ENCODE data around the gene VSIG8.

Gene VSIG8

GRCh38 chr1:159835862-159836525, 26.5 kb downstream of the VSIG8 start:
- H2AK5ac ChIP-seq (ENCODE audit: low read length, severe bottlenecking), result no peak overlapping the region
- no peak overlapping the region for H2BK15ac ChIP-seq (ENCODE audit: low read depth, poor library complexity, severe bottlenecking)
- H3K4me2 ChIP-seq (ENCODE audit: low read length, poor library complexity, severe bottlenecking), result no peak overlapping the region
- peaks cover 0 to 3% of the 10 kb centered on the region in 2 experiments for H3K36me3 ChIP-seq (ENCODE audit: control insufficient read depth in 1 of 2, insufficient read depth in 2 of 2, low read depth in 1 of 2, low read length in 2 of 2)
- DNase-seq, result no peak
- H3K4me1 ChIP-seq (ENCODE audit: control insufficient read depth, insufficient read depth, low read depth, low read length), result peaks cover 21% of the 10 kb centered on the region
- no peaks in the 10 kb centered on the region for H3K9me3 ChIP-seq (ENCODE audit: control insufficient read depth, low read length)
- no peak overlapping the region for H3K4ac ChIP-seq (ENCODE audit: low read depth in 1 of 2, low read length in 2 of 2)
- H2BK12ac ChIP-seq (ENCODE audit: low read length in 2 of 2), result no peak overlapping the region
- H3K14ac ChIP-seq (ENCODE audit: low read length in 2 of 2), result no peak overlapping the region
- H2AFZ ChIP-seq (ENCODE audit: low read depth, low read length), result no peak overlapping the region
- 78% methylated on average over 7 of the region's 8 CpGs for WGBS
- H3K23ac ChIP-seq (ENCODE audit: low read length in 2 of 2), result no peak overlapping the region
- H4K8ac ChIP-seq (ENCODE audit: low read length), result no peak overlapping the region
- H3K18ac ChIP-seq (ENCODE audit: low read depth in 1 of 2, low read length in 2 of 2), result no peak overlapping the region
- no peak overlapping the region for H4K91ac ChIP-seq (ENCODE audit: low read length)
- H3K4me3 ChIP-seq (ENCODE audit: insufficient read depth in 1 of 2, low read depth in 1 of 2, low read length in 2 of 2), result no peak overlapping the region
- H2BK120ac ChIP-seq (ENCODE audit: low read depth, low read length), result no peak overlapping the region
- H3K79me1 ChIP-seq (replicated peaks; ENCODE audit: low read length, poor library complexity, severe bottlenecking), result no peaks in the 10 kb centered on the region
- H2BK5ac ChIP-seq (ENCODE audit: low read depth, low read length, poor library complexity, severe bottlenecking), result no peak overlapping the region
- H3K27ac ChIP-seq (ENCODE audit: low read length, poor library complexity, severe bottlenecking), result no peak overlapping the region
- H3K27me3 ChIP-seq (ENCODE audit: control insufficient read depth in 1 of 2, insufficient read depth in 1 of 2, low read length in 2 of 2), result no peaks in the 10 kb centered on the region
- H3K9ac ChIP-seq (ENCODE audit: low read length), result no peak overlapping the region

- Histone ChIP-seq H3K4me2 (ENCODE audit: low read length, poor library complexity, severe bottlenecking) (no peak overlapping the region), H3K23ac (ENCODE audit: low read length in 2 of 2) (no peak overlapping the region), H3K27ac (ENCODE audit: low read length, poor library complexity, severe bottlenecking) (no peak overlapping the region), H3K9me3 (ENCODE audit: control insufficient read depth, low read length) (no peaks in the 10 kb centered on the region), H3K18ac (ENCODE audit: low read depth in 1 of 2, low read length in 2 of 2) (no peak overlapping the region), H2AFZ (ENCODE audit: low read depth, low read length) (no peak overlapping the region), H4K8ac (ENCODE audit: low read length) (no peak overlapping the region), H2AK5ac (ENCODE audit: low read length, severe bottlenecking) (no peak overlapping the region), H2BK12ac (ENCODE audit: low read length in 2 of 2) (no peak overlapping the region), H2BK5ac (ENCODE audit: low read depth, low read length, poor library complexity, severe bottlenecking) (no peak overlapping the region), H2BK120ac (ENCODE audit: low read depth, low read length) (no peak overlapping the region), H3K79me1 (replicated peaks; ENCODE audit: low read length, poor library complexity, severe bottlenecking) (no peaks in the 10 kb centered on the region), H3K4ac (ENCODE audit: low read depth in 1 of 2, low read length in 2 of 2) (no peak overlapping the region), H3K14ac (ENCODE audit: low read length in 2 of 2) (no peak overlapping the region), H3K4me3 (ENCODE audit: insufficient read depth in 1 of 2, low read depth in 1 of 2, low read length in 2 of 2) (no peak overlapping the region), H3K9ac (ENCODE audit: low read length) (no peak overlapping the region), H3K4me1 (ENCODE audit: control insufficient read depth, insufficient read depth, low read depth, low read length) (peaks cover 16% of the 10 kb centered on the region), H4K91ac (ENCODE audit: low read length) (no peak overlapping the region), H2BK15ac (ENCODE audit: low read depth, poor library complexity, severe bottlenecking) (no peak overlapping the region), H3K27me3 (ENCODE audit: control insufficient read depth in 1 of 2, insufficient read depth in 1 of 2, low read length in 2 of 2) (no peaks in the 10 kb centered on the region), H3K36me3 (ENCODE audit: control insufficient read depth in 1 of 2, insufficient read depth in 2 of 2, low read depth in 1 of 2, low read length in 2 of 2) (peaks cover 0 to 3% of the 10 kb centered on the region in 2 experiments)
- no peak for DNase-seq
- WGBS, result 64% methylated on average over 3 of the region's 3 CpGs
Measured at GRCh38 chr1:159835356-159835755, 27.1 kb downstream of the VSIG8 start.

GRCh38 chr1:159832309-159832708, 30.1 kb downstream of the VSIG8 start:
- Histone ChIP-seq H3K14ac (ENCODE audit: low read length in 2 of 2) (no peak overlapping the region), H3K4ac (ENCODE audit: low read depth in 1 of 2, low read length in 2 of 2) (no peak overlapping the region), H3K23ac (ENCODE audit: low read length in 2 of 2) (no peak overlapping the region), H4K8ac (ENCODE audit: low read length) (no peak overlapping the region), H3K9ac (ENCODE audit: low read length) (no peak overlapping the region), H3K4me2 (ENCODE audit: low read length, poor library complexity, severe bottlenecking) (no peak overlapping the region), H3K18ac (ENCODE audit: low read depth in 1 of 2, low read length in 2 of 2) (no peak overlapping the region), H3K27ac (ENCODE audit: low read length, poor library complexity, severe bottlenecking) (no peak overlapping the region), H2BK120ac (ENCODE audit: low read depth, low read length) (no peak overlapping the region), H4K91ac (ENCODE audit: low read length) (no peak overlapping the region), H3K27me3 (ENCODE audit: control insufficient read depth in 1 of 2, insufficient read depth in 1 of 2, low read length in 2 of 2) (no peaks in the 10 kb centered on the region), H3K4me3 (ENCODE audit: insufficient read depth in 1 of 2, low read depth in 1 of 2, low read length in 2 of 2) (no peak overlapping the region), H2BK12ac (ENCODE audit: low read length in 2 of 2) (no peak overlapping the region), H3K79me1 (replicated peaks; ENCODE audit: low read length, poor library complexity, severe bottlenecking) (no peaks in the 10 kb centered on the region), H2AK5ac (ENCODE audit: low read length, severe bottlenecking) (no peak overlapping the region), H2BK15ac (ENCODE audit: low read depth, poor library complexity, severe bottlenecking) (no peak overlapping the region), H3K4me1 (ENCODE audit: control insufficient read depth, insufficient read depth, low read depth, low read length) (peaks cover 20% of the 10 kb centered on the region), H2BK5ac (ENCODE audit: low read depth, low read length, poor library complexity, severe bottlenecking) (no peak overlapping the region), H3K36me3 (ENCODE audit: control insufficient read depth in 1 of 2, insufficient read depth in 2 of 2, low read depth in 1 of 2, low read length in 2 of 2) (peaks cover 0 to 3% of the 10 kb centered on the region in 2 experiments), H2AFZ (ENCODE audit: low read depth, low read length) (no peak overlapping the region), H3K9me3 (ENCODE audit: control insufficient read depth, low read length) (no peaks in the 10 kb centered on the region)
- no peak for DNase-seq
- WGBS, result 82% methylated on average over 2 of the region's 2 CpGs

- no peak overlapping the region for H2AK5ac ChIP-seq (ENCODE audit: low read length, severe bottlenecking)
Measured at GRCh38 chr1:159831412-159832141, 30.9 kb downstream of the VSIG8 start.

More at GRCh38 chr1:159831412-159832141, 30.9 kb downstream of the VSIG8 start:
- no peak overlapping the region for H2BK12ac ChIP-seq (ENCODE audit: low read length in 2 of 2)
- no peak overlapping the region for H4K91ac ChIP-seq (ENCODE audit: low read length)
- no peak overlapping the region for H3K23ac ChIP-seq (ENCODE audit: low read length in 2 of 2)
- H2BK5ac ChIP-seq (ENCODE audit: low read depth, low read length, poor library complexity, severe bottlenecking), result no peak overlapping the region
- no peak overlapping the region for H3K27ac ChIP-seq (ENCODE audit: low read length, poor library complexity, severe bottlenecking)
- H3K9me3 ChIP-seq (ENCODE audit: control insufficient read depth, low read length), result no peaks in the 10 kb centered on the region
- H2AFZ ChIP-seq (ENCODE audit: low read depth, low read length), result no peak overlapping the region
- H3K18ac ChIP-seq (ENCODE audit: low read depth in 1 of 2, low read length in 2 of 2), result no peak overlapping the region
- no peak overlapping the region for H3K14ac ChIP-seq (ENCODE audit: low read length in 2 of 2)
- H3K4me1 ChIP-seq (ENCODE audit: control insufficient read depth, insufficient read depth, low read depth, low read length), result peaks cover 21% of the 10 kb centered on the region
- no peak overlapping the region for H4K8ac ChIP-seq (ENCODE audit: low read length)
- no peak overlapping the region for H3K4me2 ChIP-seq (ENCODE audit: low read length, poor library complexity, severe bottlenecking)
- no peak overlapping the region for H3K9ac ChIP-seq (ENCODE audit: low read length)
- no peak overlapping the region for H3K4me3 ChIP-seq (ENCODE audit: insufficient read depth in 1 of 2, low read depth in 1 of 2, low read length in 2 of 2)
- DNase-seq, result no peak
- 56% methylated on average over 7 of the region's 7 CpGs for WGBS
- H3K79me1 ChIP-seq (replicated peaks; ENCODE audit: low read length, poor library complexity, severe bottlenecking), result no peaks in the 10 kb centered on the region
- H3K36me3 ChIP-seq (ENCODE audit: control insufficient read depth in 1 of 2, insufficient read depth in 2 of 2, low read depth in 1 of 2, low read length in 2 of 2), result peaks cover 0 to 3% of the 10 kb centered on the region in 2 experiments
- no peak overlapping the region for H3K4ac ChIP-seq (ENCODE audit: low read depth in 1 of 2, low read length in 2 of 2)
- H2BK120ac ChIP-seq (ENCODE audit: low read depth, low read length), result no peak overlapping the region
- H3K27me3 ChIP-seq (ENCODE audit: control insufficient read depth in 1 of 2, insufficient read depth in 1 of 2, low read length in 2 of 2), result no peaks in the 10 kb centered on the region
- H2BK15ac ChIP-seq (ENCODE audit: low read depth, poor library complexity, severe bottlenecking), result no peak overlapping the region
